Body of pancreas (tissue), 4 donors: ENCODE measurements around the gene C9orf85.

ENCODE experiments used
- POLR2A ChIP-seq, 3 donors: fragments of 450-650 bp; IDR thresholded peaks; one replicate each; pipeline ENCODE4 v1.6.1; 2016; ENCODE audit warnings: antibody characterized with exemption in 3 of 3, mild to moderate bottlenecking in 2 of 3
- TF ChIP-seq, protein P1 (sequence below), 7 experiments: fragments of 450-650 bp in 4 of 7; fragments of 200-600 bp in 3 of 7; sonication (generic) in 3 of 7; IDR thresholded peaks; one replicate each; pipeline ENCODE4 v1.5.1; 2016 to 2019; ENCODE audit warnings: antibody characterized with exemption in 7 of 7

DNA sequence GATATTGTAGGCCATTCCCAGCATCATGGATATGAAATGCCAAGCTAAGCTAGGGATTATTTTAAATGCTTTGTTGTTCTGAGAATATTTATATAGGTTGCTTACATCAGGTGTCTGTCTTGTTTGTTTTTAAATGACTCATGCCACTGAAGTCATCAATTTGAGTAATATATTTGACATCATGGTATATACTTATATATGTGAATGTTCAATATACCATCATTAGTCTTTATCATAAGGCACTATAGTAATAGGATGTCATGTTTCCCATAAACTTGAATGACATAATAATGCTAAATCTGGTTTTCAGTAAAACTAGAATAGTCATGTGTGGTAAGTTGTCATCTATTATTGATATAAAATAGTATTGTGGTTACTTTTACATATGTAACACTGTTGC, 13.1 kb downstream of the C9orf85 start:
- TF ChIP-seq, protein P1, sequence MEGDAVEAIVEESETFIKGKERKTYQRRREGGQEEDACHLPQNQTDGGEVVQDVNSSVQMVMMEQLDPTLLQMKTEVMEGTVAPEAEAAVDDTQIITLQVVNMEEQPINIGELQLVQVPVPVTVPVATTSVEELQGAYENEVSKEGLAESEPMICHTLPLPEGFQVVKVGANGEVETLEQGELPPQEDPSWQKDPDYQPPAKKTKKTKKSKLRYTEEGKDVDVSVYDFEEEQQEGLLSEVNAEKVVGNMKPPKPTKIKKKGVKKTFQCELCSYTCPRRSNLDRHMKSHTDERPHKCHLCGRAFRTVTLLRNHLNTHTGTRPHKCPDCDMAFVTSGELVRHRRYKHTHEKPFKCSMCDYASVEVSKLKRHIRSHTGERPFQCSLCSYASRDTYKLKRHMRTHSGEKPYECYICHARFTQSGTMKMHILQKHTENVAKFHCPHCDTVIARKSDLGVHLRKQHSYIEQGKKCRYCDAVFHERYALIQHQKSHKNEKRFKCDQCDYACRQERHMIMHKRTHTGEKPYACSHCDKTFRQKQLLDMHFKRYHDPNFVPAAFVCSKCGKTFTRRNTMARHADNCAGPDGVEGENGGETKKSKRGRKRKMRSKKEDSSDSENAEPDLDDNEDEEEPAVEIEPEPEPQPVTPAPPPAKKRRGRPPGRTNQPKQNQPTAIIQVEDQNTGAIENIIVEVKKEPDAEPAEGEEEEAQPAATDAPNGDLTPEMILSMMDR (IDR thresholded peaks at IDR 0.05) = no peak
- TF ChIP-seq POLR2A (IDR thresholded peaks at IDR 0.05) = no peak
